Brain pericyte (primary cell): ENCODE results near the gene SRRT.
"Not testable (repeated sequence)": the region's sequence is repeated elsewhere in the genome, so short reads cannot be mapped to it uniquely, and the experiment has no call there.

Experiments used
- DNase-seq: peaks from one replicate; pipeline ENCODE4 v3.0.0-alpha.2; 2012; ENCODE audit warnings: low read depth, low spot score

Gene SRRT

GRCh38 chr7:100854146-100854895 lies 20.6 kb upstream of the SRRT start:
- DNase-seq = no peak

GRCh38 chr7:100854899-100855298 lies 20.0 kb upstream of the SRRT start:
- not testable (repeated sequence) for DNase-seq

DNA sequence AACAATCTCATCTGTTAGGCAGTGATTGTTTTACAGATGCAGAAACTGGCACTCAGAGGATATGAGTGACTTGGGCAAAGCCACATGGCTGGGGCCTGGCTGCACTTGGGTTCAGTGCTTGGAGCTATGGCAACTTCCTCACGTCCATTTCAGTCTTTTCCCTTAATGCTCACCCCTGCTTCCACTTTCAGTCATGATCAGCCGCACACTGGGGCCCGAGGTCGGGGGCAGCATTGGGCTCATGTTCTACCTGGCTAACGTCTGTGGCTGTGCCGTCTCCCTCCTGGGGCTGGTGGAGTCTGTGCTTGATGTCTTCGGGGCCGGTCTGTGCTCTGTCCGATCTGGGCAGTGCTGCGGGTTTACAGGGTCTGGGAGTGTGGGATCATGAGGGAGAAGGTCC lies 19.4 kb upstream of the SRRT start:
- no peak for DNase-seq

GRCh38 chr7:100856871-100857282 lies 18.0 kb upstream of the SRRT start:
- DNase-seq = no peak

- no peak for DNase-seq
These were observed 15.0 kb upstream of the SRRT start for GRCh38 chr7:100859856-100860255.

DNA sequence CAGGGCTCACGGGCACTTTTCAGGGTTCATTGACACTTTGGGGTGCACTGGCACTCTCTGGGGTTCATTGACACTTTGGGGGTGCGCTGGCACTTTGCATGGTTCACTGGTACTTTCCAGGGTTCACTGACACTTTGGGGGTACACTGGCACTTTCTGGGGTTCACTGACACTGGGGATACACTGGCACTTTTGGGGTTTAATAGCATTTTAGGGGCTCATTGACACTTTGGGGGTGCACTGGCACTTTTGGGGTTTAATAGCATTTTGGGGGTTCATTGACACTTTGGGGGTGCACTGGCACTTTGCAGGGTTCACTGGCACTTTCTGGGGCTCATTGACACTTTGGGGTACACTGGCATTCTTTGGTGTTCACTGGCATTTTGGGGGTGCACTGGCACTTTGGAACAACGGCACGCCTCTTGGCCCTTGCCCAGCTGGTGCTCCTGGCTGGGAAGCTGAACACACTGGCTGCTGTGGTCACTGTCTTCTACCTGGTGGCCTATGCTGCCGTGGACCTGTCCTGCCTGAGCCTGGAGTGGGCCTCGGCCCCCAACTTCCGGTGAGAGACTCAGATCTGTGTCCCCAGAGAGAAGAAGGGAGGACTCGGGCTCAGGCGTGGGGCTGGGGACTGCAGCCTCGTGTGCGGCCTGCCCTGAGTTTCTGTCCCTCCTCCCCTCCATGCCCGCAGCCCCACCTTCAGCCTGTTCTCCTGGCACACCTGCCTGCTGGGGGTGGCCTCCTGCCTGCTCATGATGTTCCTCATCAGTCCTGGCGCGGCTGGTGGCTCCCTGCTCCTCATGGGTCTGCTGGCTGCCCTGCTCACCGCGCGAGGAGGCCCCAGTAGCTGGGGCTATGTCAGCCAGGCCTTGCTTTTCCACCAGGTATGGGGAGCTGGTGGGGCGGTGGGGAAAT lies 13.9 kb upstream of the SRRT start:
- no peak for DNase-seq

- DNase-seq = no peak
These were observed 13.3 kb upstream of the SRRT start for GRCh38 chr7:100861616-100861985.

DNA sequence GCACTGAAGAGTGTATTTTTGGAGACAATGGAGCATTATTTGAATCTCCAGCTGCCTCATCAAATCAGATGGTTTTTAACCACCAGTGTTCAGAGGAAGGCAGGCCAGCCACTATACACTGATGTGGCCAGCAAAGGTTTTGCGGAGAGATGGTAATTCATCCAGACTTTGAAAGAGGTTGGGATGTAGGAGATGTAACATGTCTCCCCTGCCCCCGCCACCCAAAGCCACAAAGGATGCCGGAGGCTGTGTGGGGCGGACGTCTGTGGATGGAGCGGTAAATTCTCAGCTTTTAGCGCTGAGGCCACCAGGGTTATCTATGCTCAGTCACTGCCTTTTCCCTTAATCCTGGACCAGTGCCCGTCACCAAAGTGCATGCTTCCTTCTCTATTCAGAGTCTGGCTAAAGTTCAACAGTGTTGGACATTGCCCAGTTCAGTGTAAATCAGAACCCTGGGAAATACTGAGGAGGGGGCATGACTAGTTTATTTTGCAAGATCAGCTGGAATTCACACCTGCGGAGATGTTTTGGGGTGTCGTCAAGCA lies 11.4 kb upstream of the SRRT start:
- no peak for DNase-seq

- no peak for DNase-seq
These were observed 10.5 kb upstream of the SRRT start for GRCh38 chr7:100864263-100864845.

- no peak for DNase-seq
These were observed 9.5 kb upstream of the SRRT start for GRCh38 chr7:100865372-100865911.

DNA sequence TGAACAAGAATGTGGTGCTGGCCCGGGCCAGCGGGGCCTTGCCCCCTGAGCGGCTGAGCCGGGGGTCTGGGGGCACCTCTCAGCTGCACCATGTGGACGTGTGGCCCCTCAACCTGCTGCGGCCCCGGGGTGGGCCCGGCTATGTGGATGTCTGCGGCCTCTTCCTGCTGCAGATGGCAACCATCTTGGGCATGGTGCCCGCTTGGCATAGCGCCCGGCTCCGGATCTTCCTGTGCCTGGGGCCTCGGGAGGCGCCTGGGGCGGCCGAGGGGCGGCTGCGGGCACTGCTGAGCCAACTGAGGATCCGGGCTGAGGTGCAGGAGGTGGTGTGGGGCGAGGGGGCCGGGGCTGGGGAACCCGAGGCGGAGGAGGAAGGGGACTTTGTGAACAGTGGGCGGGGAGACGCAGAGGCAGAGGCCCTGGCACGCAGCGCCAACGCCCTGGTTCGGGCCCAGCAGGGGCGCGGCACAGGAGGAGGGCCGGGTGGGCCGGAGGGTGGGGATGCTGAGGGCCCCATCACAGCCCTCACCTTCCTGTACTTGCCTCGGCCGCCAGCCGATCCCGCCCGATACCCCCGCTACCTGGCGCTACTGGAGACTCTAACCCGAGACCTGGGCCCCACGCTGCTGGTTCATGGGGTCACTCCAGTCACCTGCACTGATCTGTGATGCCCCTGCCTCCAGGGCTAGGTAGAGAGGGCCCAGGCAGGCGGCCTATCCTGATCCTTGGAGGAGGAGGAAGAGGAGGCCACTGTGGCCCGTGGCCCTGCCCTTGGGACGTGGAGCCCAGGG lies 8.8 kb upstream of the SRRT start:
- no peak for DNase-seq

- no peak for DNase-seq
These were observed 8.2 kb upstream of the SRRT start for GRCh38 chr7:100866729-100867039.

GRCh38 chr7:100867040-100867775 lies 7.7 kb upstream of the SRRT start, which contains the start of gene TRIP6:
Gene TRIP6 (plus strand): TSS chr7:100867387. CDS start chr7:100867498, 111 bp downstream.
- DNase-seq = peak; percentile 93

DNA sequence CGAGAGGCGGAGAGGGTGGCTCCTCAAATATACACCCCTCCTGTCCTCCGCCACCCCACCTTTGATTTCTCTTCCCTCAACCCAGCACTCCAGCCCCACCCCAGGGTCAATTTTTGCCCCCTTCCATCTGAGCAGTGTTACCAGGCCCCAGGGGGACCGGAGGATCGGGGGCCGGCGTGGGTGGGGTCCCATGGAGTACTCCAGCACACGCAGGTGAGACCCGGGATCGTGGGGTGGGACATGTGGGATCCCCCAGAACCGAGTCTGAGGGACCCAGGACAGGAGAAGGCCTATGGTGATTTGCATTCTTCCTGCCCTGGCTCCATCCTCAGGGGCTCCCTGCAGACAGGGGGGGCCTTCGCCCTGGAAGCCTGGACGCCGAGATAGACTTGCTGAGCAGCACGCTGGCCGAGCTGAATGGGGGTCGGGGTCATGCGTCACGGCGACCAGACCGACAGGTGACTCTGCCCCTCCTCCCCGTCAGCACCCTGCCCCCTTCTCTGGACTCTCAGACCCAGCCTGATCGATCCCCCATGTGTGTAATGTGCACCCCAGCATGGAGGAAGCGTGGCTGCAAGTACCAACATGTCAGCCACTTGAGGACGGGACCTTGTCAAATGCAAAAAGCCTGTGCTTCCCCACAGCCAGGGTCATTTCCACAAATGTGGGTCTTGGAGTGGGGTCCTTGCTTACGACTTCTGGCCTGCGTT lies 7.0 kb upstream of the SRRT start:
- no peak for DNase-seq

GRCh38 chr7:100873599-100874299 lies 1.2 kb upstream of the SRRT start:
- DNase-seq = no peak

- DNase-seq = no peak
These were observed 665 bp upstream of the SRRT start for GRCh38 chr7:100874300-100874576.

DNA sequence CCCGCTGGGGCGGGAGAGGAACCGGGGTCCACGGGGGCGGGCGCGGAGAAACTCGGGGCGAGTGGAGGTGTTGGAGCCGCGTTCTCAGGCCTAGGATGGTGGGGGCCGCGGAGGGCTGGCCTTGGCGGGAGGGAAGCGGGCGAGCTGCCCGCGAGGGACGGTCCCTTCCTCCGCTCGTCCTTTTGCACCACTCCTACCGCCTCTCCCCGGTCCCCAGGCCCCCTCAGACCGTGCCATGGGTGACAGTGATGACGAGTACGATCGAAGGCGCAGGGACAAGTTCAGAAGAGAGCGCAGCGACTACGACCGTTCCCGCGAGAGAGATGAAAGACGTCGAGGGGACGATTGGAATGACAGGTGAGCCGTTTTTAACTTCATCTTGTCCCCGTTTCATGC lies 451 bp downstream of the SRRT start:
- DNase-seq = no peak

DNA sequence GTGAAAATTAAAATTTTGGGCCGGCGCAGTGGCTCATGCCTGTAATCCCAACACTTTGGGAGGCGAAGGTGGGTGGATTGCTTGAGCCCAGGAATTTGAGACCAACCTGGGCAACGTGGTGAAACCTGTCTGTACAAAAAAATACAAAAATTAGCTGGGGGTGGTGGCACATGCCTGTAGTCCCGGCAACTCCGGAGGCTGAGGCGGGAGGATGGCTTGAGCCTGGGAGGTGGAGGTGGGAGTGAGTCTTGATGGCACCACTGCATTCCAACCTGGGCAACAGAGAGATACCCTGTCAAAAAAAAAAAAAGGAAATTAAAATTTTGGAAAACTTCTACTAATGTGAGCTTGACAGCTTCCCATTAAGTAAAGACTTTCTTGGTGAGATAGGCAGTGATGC lies 3.1 kb downstream of the SRRT start:
- no peak for DNase-seq

- DNase-seq = no peak
These were observed 3.8 kb downstream of the SRRT start for GRCh38 chr7:100878685-100879084.
